ENCODE data around the gene HIRA. TPM values are rescaled to one million over a fixed set of nuclear protein-coding genes. Genes with fewer than 3 reads are reported as not detected.

Gene HIRA
- total and polyA plus RNA-seq, 9 of the 15 experiments (the other 6 are each of a cell fraction or from before 2014, with no cell fraction given), result 0.96 to 132 (median 58.4) TPM

GRCh38 chr22:19448076-19448607 lies 16.6 kb upstream of the HIRA start (continued):
- TF ChIP-seq MXI1 (IDR thresholded peaks at IDR 0.05; ENCODE audit: low read depth, low read length), result no peak
- TF ChIP-seq C11orf30 (IDR thresholded peaks at IDR 0.05; ENCODE audit: low read depth), result no peak
- no peak for TF ChIP-seq MAFG (tag; conservative IDR thresholded peaks at IDR 0.05)
- no peak for TF ChIP-seq ZNF217 (CRISPR knock-in tag; IDR thresholded peaks at IDR 0.05)
- TF ChIP-seq, protein P1, sequence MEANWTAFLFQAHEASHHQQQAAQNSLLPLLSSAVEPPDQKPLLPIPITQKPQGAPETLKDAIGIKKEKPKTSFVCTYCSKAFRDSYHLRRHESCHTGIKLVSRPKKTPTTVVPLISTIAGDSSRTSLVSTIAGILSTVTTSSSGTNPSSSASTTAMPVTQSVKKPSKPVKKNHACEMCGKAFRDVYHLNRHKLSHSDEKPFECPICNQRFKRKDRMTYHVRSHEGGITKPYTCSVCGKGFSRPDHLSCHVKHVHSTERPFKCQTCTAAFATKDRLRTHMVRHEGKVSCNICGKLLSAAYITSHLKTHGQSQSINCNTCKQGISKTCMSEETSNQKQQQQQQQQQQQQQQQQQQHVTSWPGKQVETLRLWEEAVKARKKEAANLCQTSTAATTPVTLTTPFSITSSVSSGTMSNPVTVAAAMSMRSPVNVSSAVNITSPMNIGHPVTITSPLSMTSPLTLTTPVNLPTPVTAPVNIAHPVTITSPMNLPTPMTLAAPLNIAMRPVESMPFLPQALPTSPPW (CRISPR knock-in tag; IDR thresholded peaks at IDR 0.05), result no peak
- TF ChIP-seq ETV5 (CRISPR knock-in tag; IDR thresholded peaks at IDR 0.05; ENCODE audit: low read depth), result no peak
- no peak for TF ChIP-seq ARID4B (CRISPR knock-in tag; IDR thresholded peaks at IDR 0.05)
- peak; percentile 65; the same call in 1 of the 2 replicates for TF ChIP-seq BCL6 (CRISPR knock-in tag; IDR thresholded peaks at IDR 0.05)
- no peak for TF ChIP-seq MGA (IDR thresholded peaks at IDR 0.05)
- TF ChIP-seq ILK (tag; IDR thresholded peaks at IDR 0.05; ENCODE audit: borderline replicate concordance, low read depth), result no peak
